HG02943 (cell line): ENCODE measurements around the gene SIRT5.

Experiments used
- ATAC-seq: cut with Tn5 transposase; IDR thresholded peaks from one replicate; pipeline ENCODE4 v1.9.1; 2021; ENCODE audit warnings: mild to moderate bottlenecking, low read depth, moderate library complexity; ENCODE audit not compliant: unreplicated experiment

The SIRT5 gene

DNA sequence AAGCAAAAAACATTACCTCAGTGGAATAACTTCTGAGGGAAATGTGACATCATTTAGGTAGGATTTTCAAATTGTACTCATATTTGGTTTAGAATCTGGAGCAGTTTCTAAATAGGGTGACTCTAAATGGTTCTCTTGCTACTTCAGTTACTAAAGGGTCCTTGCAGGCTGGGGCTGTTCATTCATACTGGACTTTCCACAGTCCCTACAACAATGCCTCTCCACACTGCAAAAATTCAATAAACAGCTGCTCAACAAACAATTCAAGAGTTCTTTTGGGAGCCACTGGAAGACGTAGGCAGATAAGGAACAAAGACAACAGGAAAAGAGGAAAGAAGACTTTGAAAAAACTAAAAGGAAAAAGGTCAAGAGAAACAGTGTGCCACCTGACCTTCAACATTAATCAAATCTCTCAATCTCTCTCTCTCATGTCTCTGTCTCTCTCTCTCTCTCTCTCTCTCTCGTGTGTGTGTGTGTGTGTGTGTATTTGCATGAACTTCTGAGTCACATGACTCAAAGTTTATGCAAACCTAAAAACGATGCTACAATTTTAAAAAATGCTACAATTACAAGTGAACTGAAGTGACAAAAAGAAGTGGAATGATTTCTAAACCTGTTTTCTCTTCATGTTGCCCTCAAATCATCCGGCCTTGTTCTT, 55.2 kb downstream of the SIRT5 start:
- ATAC-seq: no peak

DNA sequence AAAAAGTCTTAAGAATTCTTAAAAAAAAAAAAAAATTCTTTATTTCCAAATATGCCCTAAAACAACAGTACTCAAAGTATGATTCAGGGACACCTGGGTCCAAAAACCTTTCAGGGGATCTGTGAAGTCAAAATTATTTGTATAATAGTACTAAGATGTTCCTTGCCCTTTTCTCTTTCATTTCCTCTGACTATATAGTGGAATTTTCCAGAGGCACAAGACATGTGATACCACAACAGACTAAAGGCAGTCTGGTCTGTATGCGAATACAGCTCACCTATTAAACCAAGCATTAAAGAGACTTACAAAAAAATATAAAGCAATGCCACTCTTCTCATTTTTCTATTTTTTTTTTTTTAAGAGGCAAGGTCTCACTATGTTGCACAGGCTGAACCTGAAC, 56.1 kb downstream of the SIRT5 start:
- ATAC-seq: no peak

DNA sequence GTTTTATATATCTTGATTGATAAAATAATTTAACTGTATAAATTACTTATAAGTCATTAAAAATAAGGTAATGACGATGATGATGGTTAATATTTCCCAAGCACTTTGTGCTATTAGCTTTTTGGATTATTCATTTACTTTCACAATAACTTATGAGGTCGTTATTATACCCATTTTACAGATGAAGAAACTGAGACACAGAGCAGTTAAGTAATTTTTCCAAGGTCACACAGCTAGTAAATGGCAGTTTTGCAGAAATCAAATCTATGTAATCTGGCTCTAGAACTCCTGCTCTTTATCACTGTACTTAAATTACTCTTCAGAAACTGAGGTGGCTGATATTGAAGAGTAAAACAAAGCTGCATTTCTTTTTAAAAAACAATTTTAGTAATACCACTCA, 58.9 kb downstream of the SIRT5 start:
- ATAC-seq: no peak

DNA sequence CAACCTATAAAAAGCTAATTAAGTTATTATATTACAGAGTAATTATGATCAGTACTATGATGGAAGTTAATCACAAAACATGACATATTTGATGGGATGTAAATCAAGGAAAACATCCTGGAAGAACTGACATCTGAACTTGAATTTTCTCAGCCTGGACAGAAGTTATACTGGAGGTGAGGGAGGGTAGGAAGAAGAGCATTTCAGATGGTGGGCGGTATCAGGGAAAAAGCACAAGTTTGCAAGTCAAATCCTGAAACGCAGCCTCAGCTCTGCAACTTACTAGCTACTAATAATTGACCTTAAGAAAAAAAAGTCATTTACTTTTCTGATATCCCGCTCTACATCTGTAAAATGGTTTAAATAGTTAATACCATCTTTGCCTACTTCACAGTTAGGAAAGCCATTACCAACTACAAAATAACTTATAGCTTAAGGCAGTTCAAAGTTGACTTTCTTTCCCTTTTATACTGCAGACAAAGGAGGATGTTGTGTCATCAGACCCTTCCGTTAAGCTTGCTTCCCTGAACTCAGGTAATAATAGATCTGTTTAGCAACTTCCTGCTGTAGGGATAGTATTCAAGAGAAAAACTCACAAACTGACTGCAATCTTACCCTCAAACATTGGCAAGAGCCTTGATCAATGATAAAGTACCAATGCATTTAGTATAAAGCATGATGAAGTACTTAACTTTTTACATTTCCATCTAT, 61.7 kb downstream of the SIRT5 start:
- ATAC-seq: no peak

DNA sequence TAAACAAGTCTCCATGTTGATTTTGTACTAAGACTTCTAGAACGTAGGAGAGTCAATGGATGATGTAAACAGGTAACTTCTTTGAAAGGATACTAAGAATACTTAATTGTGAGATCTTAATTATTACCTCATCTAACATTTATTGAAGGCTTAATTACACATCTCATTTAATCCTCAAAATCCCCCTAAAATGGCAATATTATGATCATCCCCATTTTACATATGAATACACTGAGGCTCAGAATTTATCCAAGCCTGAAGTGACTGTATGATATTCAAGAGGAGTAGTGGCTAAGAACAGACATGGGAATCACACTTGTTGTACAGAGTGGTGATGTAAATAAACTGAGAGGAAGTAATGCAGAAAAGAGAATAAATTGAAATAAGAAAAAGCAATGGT, 63.6 kb downstream of the SIRT5 start:
- ATAC-seq: no peak

DNA sequence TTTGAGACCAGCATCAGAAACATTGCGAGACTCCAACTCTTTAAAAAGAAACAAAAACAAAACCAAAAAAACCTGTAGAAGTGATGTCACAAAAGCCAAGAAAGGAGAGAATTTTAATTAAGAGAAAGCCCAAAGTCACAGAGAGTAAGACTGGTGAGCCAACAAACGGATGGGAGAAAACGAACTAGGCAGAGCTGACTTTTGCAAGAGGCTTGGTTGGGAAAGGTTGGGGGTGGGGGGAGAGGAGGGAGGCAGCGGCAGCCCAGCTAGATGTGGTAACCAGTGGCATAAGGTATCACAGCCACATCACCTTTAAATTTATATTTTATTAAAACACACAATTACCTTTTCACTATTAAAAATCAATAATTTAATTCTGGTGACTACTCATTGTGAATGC, 64.2 kb downstream of the SIRT5 start:
- ATAC-seq: no peak

DNA sequence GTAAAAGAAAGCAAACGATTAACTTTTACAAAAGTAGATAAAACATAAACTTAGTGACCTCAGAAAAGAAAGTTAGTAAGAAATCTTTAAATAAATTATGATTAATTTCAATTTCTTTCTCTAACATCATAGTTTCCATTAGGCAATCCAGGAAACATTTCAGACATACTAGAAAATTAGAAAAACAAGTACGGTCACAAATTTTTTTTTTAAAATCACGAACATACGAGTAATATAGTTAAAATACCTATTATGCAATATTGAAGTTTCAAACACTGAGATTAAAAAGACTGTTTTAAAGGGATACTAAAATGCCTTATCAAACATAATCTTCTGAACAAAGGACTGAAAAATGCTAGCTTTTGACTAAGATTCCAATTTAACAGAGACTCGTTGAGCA, 66.9 kb downstream of the SIRT5 start:
- ATAC-seq: no peak

DNA sequence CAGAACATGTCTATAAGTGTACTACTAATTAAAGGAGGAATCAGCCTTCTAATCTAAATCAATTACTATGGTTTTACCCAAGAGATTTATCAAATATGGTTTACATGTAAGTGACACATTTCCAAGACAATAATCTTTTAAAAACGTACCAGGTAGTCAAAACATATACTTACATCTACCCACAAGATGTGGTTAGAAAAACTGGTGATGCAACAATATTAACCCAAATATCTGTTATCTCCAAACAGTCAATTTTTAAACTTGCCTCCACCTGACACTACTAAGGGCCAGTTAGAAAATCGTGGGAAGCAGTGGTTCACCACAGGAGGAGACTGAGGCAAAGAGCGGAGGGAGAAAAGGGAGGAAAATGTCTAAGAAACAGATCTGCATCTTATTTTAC, 68.7 kb downstream of the SIRT5 start:
- ATAC-seq: no peak

DNA sequence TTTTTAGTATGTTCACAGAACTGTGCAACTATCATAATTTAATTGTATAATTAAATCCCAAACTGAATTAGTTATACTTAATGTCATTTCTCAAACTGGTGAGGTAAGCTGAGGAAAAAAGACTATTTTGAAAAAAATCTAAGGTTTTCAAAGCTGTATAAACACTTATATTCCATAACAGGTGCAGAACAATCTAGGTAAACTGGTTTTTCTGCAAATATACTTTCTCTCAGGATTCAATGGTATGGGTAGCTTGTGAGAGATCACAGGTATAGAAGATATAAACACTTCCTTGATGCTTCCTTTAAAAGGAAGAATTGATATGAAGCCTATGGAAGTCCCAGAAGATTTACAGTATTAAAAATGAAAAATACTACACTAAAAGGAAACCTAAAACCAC, 74.4 kb downstream of the SIRT5 start:
- no peak for ATAC-seq

DNA sequence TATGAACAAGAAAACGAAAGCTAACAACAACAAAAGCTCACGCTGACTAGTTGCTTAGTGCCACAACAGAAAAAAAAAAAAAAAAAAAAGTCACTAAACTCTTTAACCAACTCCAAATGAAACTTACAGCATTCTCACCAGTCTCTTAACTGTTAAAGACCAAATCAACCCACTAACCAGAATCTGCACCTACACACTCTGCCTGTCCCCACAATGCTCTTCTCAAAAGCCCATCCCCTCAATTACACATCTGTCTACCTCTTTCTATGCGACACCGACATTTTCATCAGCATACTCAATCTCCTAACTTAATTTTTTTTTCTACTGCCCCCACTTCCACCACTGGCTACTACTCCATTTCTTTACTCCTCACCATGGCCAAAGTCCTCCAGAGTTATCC, 75.0 kb downstream of the SIRT5 start:
- no peak for ATAC-seq

DNA sequence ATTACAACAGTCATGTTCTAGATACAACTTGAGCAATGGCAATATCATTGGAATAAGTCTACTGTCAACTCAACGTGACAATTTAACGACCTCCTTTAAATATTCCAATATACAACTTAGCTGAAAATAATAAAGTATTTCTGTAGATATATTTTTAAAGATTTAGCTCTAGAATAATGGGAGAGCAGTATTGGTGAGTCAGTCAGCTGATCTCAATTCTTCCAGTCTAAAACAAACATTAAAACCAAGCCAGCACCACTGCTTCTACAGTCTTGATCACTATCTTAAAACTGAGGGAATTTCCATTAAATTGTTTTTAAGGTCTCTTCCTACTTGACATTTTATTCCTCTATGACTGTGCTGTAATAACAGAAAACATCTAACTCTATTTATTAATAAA, 78.9 kb downstream of the SIRT5 start:
- ATAC-seq: no peak

DNA sequence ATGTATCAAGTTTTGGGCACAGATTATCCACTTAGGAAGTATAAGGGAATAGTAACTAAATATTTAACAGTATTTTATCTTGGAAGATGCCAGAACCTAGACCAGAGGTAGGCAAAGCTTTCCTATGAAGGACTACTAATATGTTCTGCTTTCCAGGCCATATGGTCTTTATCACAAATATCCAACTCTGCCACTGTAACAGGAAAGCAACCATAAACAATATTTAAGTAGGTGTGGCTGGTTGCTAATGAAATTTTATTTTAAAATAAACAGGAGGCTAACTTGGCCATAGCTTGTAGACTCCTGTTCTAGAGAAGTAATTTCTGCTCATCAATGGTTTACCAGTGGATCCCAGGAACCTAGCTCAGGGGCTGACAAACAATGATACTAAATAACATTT, 80.1 kb downstream of the SIRT5 start:
- ATAC-seq: no peak

DNA sequence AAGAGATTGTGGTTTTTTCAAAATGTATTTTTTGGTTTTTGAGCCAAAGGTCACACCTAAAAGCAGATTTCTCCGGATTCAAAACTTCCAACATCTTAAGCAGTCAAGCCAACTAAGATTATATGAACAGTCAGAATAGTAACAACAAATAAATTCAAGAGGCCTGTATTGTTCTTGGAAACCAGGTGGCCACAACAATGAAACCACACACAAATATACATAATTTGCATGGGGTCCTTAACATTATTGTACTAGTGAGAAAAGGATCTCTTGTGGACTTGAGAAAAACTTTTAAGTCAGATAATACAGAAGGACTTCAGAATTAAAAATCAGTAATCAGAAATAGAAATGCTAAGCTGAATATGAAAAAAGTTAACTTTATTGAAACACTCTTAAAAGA, 81.3 kb downstream of the SIRT5 start:
- no peak for ATAC-seq

DNA sequence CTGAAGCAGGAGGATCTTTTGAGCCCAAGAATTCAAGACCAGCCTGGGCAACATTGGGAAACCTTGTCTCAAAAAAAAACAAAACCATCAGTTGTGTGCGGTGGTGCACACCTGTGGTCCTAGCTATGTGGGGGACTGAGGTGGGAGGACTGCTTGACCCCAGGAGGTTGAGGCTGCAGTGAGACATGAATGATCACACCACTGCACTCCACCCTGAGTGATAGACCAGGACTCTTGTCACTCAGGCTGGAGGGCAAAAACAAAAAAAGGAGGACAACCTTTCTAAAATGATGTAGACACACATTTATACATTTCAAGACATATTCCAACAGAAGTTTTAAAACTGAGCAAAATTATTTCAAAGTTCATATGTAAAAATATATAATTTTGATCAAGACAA, 85.9 kb downstream of the SIRT5 start:
- ATAC-seq: no peak

DNA sequence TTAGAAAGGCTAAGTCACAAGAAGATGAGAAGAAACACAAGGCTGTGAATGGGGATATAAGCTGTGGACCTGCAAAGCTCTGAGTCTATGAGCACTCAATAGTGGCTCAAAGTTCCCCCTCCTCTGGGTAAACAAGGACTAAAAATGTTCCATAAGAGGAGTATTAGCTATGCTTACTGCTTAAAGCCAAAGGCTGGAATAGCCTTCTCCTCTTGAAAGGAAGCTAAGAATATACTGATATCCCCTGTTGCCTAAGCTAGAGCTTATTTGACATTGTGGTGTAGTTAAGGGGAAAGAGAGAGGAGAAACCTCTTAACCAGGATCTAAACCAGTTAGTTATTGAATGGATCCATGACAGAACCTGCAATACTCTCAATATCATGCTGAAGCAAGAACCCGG, 86.5 kb downstream of the SIRT5 start:
- no peak for ATAC-seq

DNA sequence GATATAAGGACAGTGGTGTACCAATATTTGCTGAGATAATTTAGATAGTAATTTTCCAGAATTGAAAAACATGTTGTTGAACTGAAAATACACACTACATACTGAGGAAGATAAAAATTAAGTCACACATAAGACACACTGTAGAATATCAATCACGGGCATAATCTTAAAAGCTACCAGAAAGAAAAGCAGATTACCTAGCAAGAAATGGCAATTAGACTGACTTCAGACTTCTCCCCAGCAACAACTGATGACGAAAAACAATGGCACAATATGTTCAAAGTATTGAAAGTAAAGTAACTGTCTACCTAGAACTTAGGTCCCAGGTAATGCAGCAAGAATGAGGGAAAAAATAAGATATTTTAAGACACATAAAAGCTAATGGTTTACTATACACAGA, 87.2 kb downstream of the SIRT5 start:
- ATAC-seq: no peak

DNA sequence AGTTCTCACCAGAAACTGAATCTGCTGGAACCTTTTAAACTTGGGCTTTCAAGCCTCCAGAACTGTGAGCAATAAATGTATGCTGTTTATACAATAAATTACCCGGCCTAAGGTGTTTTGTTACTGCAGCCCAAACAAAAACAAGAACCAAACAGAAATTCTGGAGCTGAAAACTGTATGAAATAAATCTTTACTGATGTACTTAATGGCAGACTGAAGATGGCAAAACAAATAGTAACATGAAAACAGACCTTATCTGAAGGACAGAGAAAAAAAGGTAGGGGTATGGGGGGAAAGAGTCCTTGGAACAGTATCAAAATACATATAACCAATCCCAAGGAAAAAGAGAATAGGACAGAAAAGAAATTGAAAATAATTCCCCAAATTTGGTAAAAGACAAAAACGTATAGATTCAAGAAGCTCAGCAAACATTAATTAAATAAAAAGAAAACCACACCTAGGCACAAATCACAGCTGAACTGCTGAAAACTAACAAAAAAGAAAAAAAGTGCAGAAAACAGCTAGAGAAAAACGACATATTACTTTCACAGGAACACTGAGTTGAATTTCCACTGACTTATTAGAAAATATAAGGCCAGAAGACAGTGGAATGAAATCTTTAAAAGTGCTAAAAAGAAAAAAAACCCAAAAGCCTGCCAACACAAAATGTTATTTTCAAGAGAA, 88.4 kb downstream of the SIRT5 start:
- ATAC-seq: no peak

DNA sequence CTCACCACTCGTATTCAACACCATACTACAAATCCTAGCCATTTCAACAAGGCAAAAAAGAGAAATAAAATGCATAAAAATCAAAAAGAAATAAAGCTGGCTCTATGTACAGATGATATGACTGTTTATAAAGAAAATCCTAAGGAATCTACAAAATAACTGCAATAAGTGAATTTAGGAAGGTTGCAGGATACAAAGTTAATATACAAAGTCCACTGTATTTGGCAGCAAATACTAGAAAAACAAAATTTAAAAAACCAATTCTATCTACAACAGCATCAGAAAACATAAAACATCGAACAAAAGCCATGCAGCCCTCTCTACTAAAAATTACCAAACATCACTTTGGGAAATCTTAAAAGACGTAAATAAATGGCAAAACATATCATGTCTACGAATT, 89.6 kb downstream of the SIRT5 start:
- ATAC-seq: no peak
